HG02885 (cell line): ENCODE data around the gene CCNY.

ENCODE experiments used
- ATAC-seq: cut with Tn5 transposase; IDR thresholded peaks from one replicate; pipeline ENCODE4 v1.9.1; 2021; ENCODE audit warnings: mild to moderate bottlenecking; ENCODE audit not compliant: unreplicated experiment, poor library complexity

CCNY gene

GRCh38 chr10:35379226-35380137 lies 43.2 kb downstream of the CCNY start:
- peak; percentile 87 for ATAC-seq

- no peak for ATAC-seq
Observed at GRCh38 chr10:35382096-35382495, 45.8 kb downstream of the CCNY start.

GRCh38 chr10:35384265-35384868 lies 48.1 kb downstream of the CCNY start:
- no peak for ATAC-seq

DNA sequence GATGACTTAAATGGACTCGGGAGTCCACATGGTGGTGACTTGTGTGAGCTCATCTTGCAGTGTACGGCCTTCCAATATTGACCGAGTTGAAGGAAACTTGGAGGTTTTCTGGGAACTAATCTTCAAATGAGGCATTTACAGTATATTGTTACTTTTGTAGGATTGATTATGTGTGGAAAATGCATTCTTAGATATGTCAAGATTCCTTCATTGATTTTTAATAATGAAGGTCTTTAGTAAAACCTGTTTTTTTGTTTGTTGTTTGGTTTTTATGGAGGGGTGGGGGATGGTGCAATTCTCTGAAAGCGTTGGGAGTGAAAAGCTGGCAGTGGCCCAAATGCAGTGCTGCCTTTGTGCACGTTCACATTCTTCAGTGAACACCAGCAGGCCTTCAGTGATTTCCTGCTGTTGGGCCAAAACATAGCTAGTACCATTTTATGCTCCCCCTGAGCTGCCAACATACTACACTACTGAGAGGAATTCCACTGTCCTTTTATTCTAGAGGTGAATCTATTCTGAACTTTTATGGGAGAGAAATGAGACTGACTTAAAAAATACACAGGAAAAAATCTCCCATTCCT lies 50.4 kb downstream of the CCNY start:
- ATAC-seq: no peak

GRCh38 chr10:35387768-35388167 lies 51.5 kb downstream of the CCNY start:
- ATAC-seq: peak; percentile 92

- peak; percentile 41 for ATAC-seq
Observed at GRCh38 chr10:35388197-35388596, 51.9 kb downstream of the CCNY start.

GRCh38 chr10:35388682-35389081 lies 52.4 kb downstream of the CCNY start:
- no peak for ATAC-seq

- ATAC-seq: no peak
Observed at GRCh38 chr10:35390161-35390840, 54.0 kb downstream of the CCNY start.

DNA sequence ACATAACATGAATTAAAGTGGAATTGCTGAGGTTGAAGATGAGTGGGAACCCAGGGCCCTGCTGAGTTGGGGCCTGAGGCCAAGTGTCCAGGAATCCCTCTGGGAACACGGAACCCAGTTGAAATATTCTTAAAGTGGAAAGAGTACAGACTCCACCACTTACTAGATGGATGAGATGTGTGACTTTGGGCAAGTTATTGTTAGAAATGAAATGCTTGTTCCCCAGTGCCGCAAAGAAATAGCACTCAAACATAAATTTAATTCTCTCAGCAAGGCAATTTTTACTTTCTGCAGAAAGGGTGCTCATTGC lies 54.5 kb downstream of the CCNY start:
- no peak for ATAC-seq

DNA sequence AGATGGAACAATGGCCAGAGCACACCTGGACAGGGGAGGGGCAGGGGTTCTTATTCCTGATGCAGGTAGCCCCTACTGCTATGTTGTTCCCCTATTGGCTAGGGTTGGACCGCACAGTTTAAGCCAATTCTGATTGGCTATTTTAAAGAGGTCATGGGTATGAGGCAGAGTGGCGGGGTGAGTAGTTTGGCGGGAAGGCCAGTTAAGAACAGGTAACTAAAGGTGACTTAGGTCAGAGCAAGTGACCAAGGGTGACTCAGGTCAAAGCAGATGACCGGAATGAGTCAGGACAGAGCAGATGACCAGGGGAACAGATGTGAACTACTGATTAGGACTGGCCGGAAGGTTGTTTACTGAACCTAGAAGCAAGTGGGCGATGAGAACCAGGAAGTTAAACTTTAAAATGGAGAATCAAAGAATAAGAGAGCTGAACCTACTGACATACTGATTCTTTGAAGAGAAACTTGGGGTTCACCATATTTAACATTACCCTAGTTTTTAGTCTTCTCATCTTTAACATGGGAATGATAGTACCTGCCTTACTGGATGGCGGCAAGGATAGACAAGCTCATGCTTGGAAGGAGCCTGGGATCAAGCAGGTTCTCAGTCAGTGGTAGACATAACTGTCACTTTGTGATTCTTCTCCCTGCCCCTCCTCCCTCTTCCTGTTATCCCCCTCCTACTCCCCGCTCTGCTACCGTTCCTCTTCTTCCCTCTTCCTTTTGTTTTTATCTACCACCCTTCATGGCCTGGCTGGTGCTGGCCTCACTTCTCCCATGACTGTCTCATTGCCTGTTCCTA lies 55.0 kb downstream of the CCNY start:
- ATAC-seq: no peak

GRCh38 chr10:35391954-35392262 lies 55.6 kb downstream of the CCNY start:
- no peak for ATAC-seq

DNA sequence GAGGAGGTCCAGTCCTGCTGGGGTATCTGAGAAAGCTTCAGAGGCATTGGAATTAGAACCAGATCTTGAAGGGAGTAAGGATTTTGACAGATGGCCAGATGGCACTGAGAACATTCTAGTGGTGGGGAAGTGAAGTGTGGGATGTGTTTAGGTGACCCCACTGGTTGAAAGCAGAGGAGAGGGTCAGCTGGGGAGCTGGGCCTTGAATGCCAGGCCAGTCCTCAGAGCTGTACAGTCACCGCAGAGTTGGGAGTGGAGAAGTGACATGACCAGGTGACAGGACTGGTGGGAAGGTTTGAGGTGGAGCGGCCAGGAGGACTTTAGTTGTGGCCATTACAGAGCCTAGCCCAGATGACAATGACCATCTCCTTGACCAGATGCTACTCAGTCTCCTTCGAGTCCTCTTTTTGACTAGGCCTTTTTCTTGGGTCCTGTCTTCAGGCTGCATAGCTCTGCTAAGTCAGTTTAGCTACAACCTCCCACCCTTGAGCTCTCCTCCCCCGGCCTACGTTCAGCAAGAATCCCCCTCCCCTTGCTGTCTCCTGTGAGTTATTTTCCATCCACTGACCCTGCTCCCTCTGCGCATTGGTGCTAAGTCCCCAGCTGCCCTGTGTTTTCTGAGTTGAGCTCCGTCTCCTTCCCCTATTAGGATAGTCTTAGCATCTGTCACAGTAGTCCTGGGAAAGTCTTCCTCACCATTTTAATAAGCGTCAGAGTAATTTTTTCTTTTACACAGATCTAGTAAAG lies 56.3 kb downstream of the CCNY start:
- no peak for ATAC-seq

DNA sequence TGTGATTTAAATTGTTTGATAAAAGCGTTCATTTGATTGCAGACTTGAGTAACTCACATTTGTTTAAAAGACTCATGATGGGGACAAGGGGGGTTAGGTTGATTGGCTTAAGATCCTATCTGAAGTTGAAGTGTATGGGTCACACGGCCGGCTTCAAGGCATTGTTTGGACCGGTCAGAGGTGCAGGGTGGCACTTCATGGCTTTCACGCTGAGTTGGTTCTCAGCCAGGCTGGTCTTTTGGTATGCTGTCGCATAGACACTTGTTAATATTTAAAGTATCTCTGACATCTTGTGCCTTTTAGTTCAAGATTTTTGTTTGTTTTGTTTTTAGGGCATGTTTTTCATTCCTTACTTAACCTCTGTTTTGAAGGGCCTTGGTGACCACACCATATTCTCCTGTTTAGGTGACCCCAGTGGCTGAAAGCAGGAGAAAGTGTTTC lies 58.1 kb downstream of the CCNY start:
- no peak for ATAC-seq

- ATAC-seq: no peak
Observed at GRCh38 chr10:35394934-35395333, 58.6 kb downstream of the CCNY start.

- ATAC-seq: no peak
Observed at GRCh38 chr10:35396560-35397434, 60.5 kb downstream of the CCNY start.

- ATAC-seq: no peak
Observed at GRCh38 chr10:35397953-35398352, 61.6 kb downstream of the CCNY start.

GRCh38 chr10:35398355-35398754 lies 62.0 kb downstream of the CCNY start:
- no peak for ATAC-seq

DNA sequence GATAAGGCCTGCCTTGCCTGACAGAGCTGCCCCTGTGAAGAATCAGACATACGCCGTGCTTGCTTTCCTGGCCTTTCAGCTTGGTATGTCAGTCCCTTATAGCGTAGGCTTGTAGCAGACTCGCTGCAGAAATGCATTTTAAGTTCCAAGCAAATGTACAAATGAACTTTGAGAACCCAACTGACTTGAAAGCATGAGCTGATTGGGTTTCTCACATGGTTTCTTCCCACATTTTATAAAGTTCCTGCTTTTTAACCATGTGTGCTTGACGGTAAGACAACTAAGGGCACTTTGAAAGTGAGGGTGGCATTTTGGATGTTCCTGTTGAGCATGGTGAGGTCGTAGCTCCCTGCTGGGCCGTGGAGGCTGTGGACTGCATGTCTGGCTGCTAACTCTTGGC lies 62.6 kb downstream of the CCNY start:
- ATAC-seq: no peak
